H1 (cell line): ENCODE results near the gene FBLN5. TPM values are rescaled to one million over a fixed set of nuclear protein-coding genes. Genes with fewer than 3 reads are reported as not detected.

Source experiments
- CTCF ChIA-PET: fragments of 300-600 bp; sonication (Branson Sonifier 250); formaldehyde crosslinking; loops from one replicate; lab custom pipeline; 2021; ENCODE audit not compliant: partially characterized antibody; lab: Charles Lee
- POLR2A ChIA-PET: fragments of 300-600 bp; sonication (Branson Sonifier 250); formaldehyde crosslinking; loops from one replicate; lab custom pipeline; 2021; ENCODE audit warnings: inconsistent platforms; ENCODE audit not compliant: partially characterized antibody; lab: Charles Lee
- DNase-seq, 2 experiments: peaks; one replicate each; pipeline versions ENCODE4 v3.0.0 to v3.0.0-alpha.2; 2010 to 2022; ENCODE audit warnings: low spot score in 2 of 2, low read depth in 1 of 2, mixed read lengths in 1 of 2
- FAIRE-seq: peaks from 2 replicates; lab custom pipeline; 2011; peaks lifted over from hg19 to GRCh38; lab: Jason Lieb, UNC
- H2AFZ ChIP-seq: 2 replicates; pipeline ENCODE4 v1.8.1; 2012; ENCODE audit warnings: low read length, inconsistent platforms
- H2AK5ac ChIP-seq: 2 replicates; pipeline ENCODE4 v1.6.1; 2013; ENCODE audit warnings: low read depth, low read length
- H2BK120ac ChIP-seq: replicated peaks from 2 replicates; pipeline ENCODE3; 2013; ENCODE audit warnings: low read depth, low read length, inconsistent platforms
- H2BK12ac ChIP-seq: 2 replicates; pipeline ENCODE4 v1.6.1; 2013; ENCODE audit warnings: low read depth, low read length
- H2BK15ac ChIP-seq: 2 replicates; pipeline ENCODE4 v1.6.1; 2013; ENCODE audit warnings: low read length
- H2BK20ac ChIP-seq: 2 replicates; pipeline ENCODE4 v1.6.1; 2013; ENCODE audit warnings: low read length
- H2BK5ac ChIP-seq: 2 replicates; pipeline ENCODE4 v1.6.1; 2013; ENCODE audit warnings: low read depth, low read length
- H3K14ac ChIP-seq: 2 replicates; pipeline ENCODE4 v1.6.1; 2013; ENCODE audit warnings: inconsistent platforms; ENCODE audit not compliant: insufficient read length
- H3K18ac ChIP-seq: 2 replicates; pipeline ENCODE4 v1.6.1; 2013; ENCODE audit warnings: low read length; ENCODE audit errors: extremely low read depth
- H3K23ac ChIP-seq: 2 replicates; pipeline ENCODE4 v1.6.1; 2013; ENCODE audit warnings: inconsistent platforms; ENCODE audit not compliant: insufficient read length
- H3K23me2 ChIP-seq: 2 replicates; pipeline ENCODE4 v1.6.1; 2013; ENCODE audit warnings: low read depth, low read length
- H3K27ac ChIP-seq: 2 replicates; pipeline ENCODE4 v1.6.1; 2011; ENCODE audit warnings: low read depth, low read length, inconsistent platforms
- H3K27me3 ChIP-seq, 4 experiments: replicated peaks in 1 of 4; 1 replicate in 1 of 4; 2 replicates in 3 of 4; pipeline versions ENCODE4 v1.6.1 to v1.8.1; 2011 to 2013; ENCODE audit warnings: low read length in 3 of 4, mild to moderate bottlenecking in 3 of 4, inconsistent platforms in 2 of 4, mixed read lengths in 2 of 4, moderate library complexity in 1 of 4; ENCODE audit not compliant: control insufficient read depth in 3 of 4, insufficient read depth in 3 of 4; ENCODE audit errors: extremely low read depth in 1 of 4
- H3K36me3 ChIP-seq, 4 experiments: 2 replicates each; pipeline versions ENCODE4 v1.6.1 to v1.8.1; 2011 to 2013; ENCODE audit warnings: mild to moderate bottlenecking in 4 of 4, low read length in 3 of 4, moderate library complexity in 2 of 4, control low read depth in 1 of 4, inconsistent platforms in 1 of 4; ENCODE audit not compliant: insufficient read depth in 4 of 4, control insufficient read depth in 2 of 4
- H3K4ac ChIP-seq: replicated peaks from 2 replicates; pipeline ENCODE3; 2013; ENCODE audit warnings: low read length, low read depth, mixed read lengths, inconsistent platforms; ENCODE audit not compliant: insufficient read length
- H3K4me1 ChIP-seq, 4 experiments: replicated peaks in 1 of 4; 1 replicate in 1 of 4; 2 replicates in 3 of 4; pipeline versions ENCODE4 v1.6.1 to v1.8.1; 2011 to 2013; ENCODE audit warnings: low read length in 3 of 4, inconsistent platforms in 2 of 4, mixed read lengths in 1 of 4; ENCODE audit not compliant: insufficient read depth in 4 of 4, control insufficient read depth in 3 of 4
- H3K4me2 ChIP-seq, 2 experiments: 2 replicates each; pipeline versions ENCODE4 v1.6.1 to v1.8.1; 2011 to 2013; ENCODE audit warnings: low read depth in 2 of 2, low read length in 2 of 2, control low read depth in 1 of 2, inconsistent platforms in 1 of 2, mild to moderate bottlenecking in 1 of 2; ENCODE audit not compliant: insufficient read depth in 1 of 2
- H3K4me3 ChIP-seq, 4 experiments: fragments of 200-600, 300-600 bp in 1 of 4; sonication (generic), shearing (Covaris generic), sonication (Bioruptor Twin) in 1 of 4; 2 replicates each; pipeline versions ENCODE4 v1.5.1 to v1.8.1; 2011 to 2016; ENCODE audit warnings: low read length in 4 of 4, low read depth in 3 of 4, control low read depth in 2 of 4, inconsistent platforms in 2 of 4, mild to moderate bottlenecking in 2 of 4, mixed read lengths in 1 of 4, moderate library complexity in 1 of 4; ENCODE audit not compliant: insufficient read depth in 2 of 4; ENCODE audit errors: extremely low read depth in 1 of 4
- H3K56ac ChIP-seq: replicated peaks from 2 replicates; pipeline ENCODE3; 2013; ENCODE audit warnings: low read depth, mild to moderate bottlenecking, mixed read lengths, low read length, inconsistent platforms; ENCODE audit not compliant: insufficient read length
- H3K79me1 ChIP-seq: 2 replicates; pipeline ENCODE4 v1.6.1; 2013; ENCODE audit warnings: low read depth, low read length, control low read depth
- H3K79me2 ChIP-seq, 2 experiments: 2 replicates each; pipeline versions ENCODE4 v1.6.1 to v1.8.1; 2012 to 2013; ENCODE audit warnings: low read length in 2 of 2, mild to moderate bottlenecking in 2 of 2, inconsistent platforms in 1 of 2; ENCODE audit not compliant: insufficient read depth in 2 of 2, control insufficient read depth in 1 of 2
- H3K9ac ChIP-seq, 4 experiments: replicated peaks in 1 of 4; 1 replicate in 1 of 4; 2 replicates in 3 of 4; pipeline versions ENCODE4 v1.6.1 to v1.8.1; 2011 to 2013; ENCODE audit warnings: low read depth in 3 of 4, low read length in 3 of 4, control low read depth in 2 of 4, mild to moderate bottlenecking in 2 of 4, moderate library complexity in 2 of 4, inconsistent platforms in 1 of 4; ENCODE audit errors: extremely low read depth in 1 of 4
- H3K9me3 ChIP-seq, 2 experiments: 2 replicates each; pipeline versions ENCODE4 v1.6.1 to v1.8.1; 2012 to 2013; ENCODE audit warnings: mild to moderate bottlenecking in 2 of 2, moderate library complexity in 2 of 2, control low read depth in 1 of 2, inconsistent platforms in 1 of 2, low read depth in 1 of 2, low read length in 1 of 2, mixed read lengths in 1 of 2; ENCODE audit not compliant: insufficient read depth in 2 of 2
- H4K20me1 ChIP-seq, 2 experiments: replicated peaks in 1 of 2; 2 replicates each; pipeline versions ENCODE3 to v1.8.1; 2011 to 2013; ENCODE audit warnings: inconsistent platforms in 2 of 2, low read length in 2 of 2, mild to moderate bottlenecking in 1 of 2; ENCODE audit not compliant: insufficient read depth in 2 of 2, control insufficient read depth in 1 of 2
- H4K5ac ChIP-seq: 2 replicates; pipeline ENCODE4 v1.6.1; 2013; ENCODE audit warnings: low read length, low read depth, mixed read lengths, inconsistent platforms; ENCODE audit not compliant: insufficient read length
- H4K8ac ChIP-seq: 2 replicates; pipeline ENCODE4 v1.8.0; 2013; ENCODE audit warnings: mild to moderate bottlenecking, moderate library complexity, low read length, inconsistent platforms; ENCODE audit not compliant: insufficient read depth; ENCODE audit errors: extremely low read depth
- H4K91ac ChIP-seq: replicated peaks from 2 replicates; pipeline ENCODE3; 2013; ENCODE audit warnings: low read length, mixed read lengths, inconsistent platforms; ENCODE audit not compliant: insufficient read length
- CHD1 ChIP-seq: IDR thresholded peaks from 2 replicates; pipeline ENCODE4 v1.6.1; 2012; ENCODE audit warnings: low read depth, low read length, improper control_type of control experiment
- SP4 ChIP-seq: IDR thresholded peaks from 2 replicates; pipeline ENCODE4 v1.6.1; 2012; ENCODE audit warnings: low read length, inconsistent platforms
- TBP ChIP-seq: IDR thresholded peaks from 2 replicates; pipeline ENCODE4 v1.6.1; 2011; ENCODE audit warnings: low read depth, low read length, improper control_type of control experiment
- ZNF274 ChIP-seq: IDR thresholded peaks from 2 replicates; pipeline ENCODE4 v1.7.0; 2012; ENCODE audit warnings: low read length, borderline replicate concordance; ENCODE audit errors: extremely low read depth
- WGBS, 2 experiments: shearing (Covaris generic) in 1 of 2; methylation state at CpG; one replicate each; pipeline versions ENCODE4 v1.1.6 to v1.1.7; 2013 to 2015; ENCODE audit warnings: low lambda C conversion rate in 2 of 2, mixed read lengths in 2 of 2, inconsistent platforms in 1 of 2, low coverage in 1 of 2, missing lambda C conversion rate in 1 of 2; ENCODE audit not compliant: insufficient replicate concordance in 2 of 2, insufficient coverage in 1 of 2, insufficient read length in 1 of 2; ENCODE audit errors: extremely low coverage in 1 of 2, missing lambda C conversion rate in 1 of 2; 5-methylcytosine and 5-hydroxymethylcytosine counted together
- polyA plus RNA-seq, 7 experiments: library from polyadenylated mRNA; depleted of rRNA in 3 of 7; stranded (reverse) in 5 of 7; unstranded in 2 of 7; fragments of >200 nt in 5 of 7; fragments of 200-250 nt in 2 of 7; gene quantifications; 1 replicate in 5 of 7; 2 replicates in 1 of 7; 4 replicates in 1 of 7; pipeline versions ENCODE4 v1.2.1 to v1.2.3, GENCODE V29; 2011 to 2013; ENCODE audit warnings: missing spikeins in 2 of 7, mixed read lengths in 2 of 7
- total RNA-seq: library from RNA; stranded (reverse); fragmentation: NEBNext Ultra II Directional; extraction: Animal tissue kit (Norgen Biotek cat#: 25700); gene quantifications from 2 replicates; pipeline ENCODE4 v1.2.1, GENCODE V29; 2021

FBLN5 gene
- total and polyA plus RNA-seq, 2 of the 8 experiments (the other 6 are each of a cell fraction or from before 2014, with no cell fraction given) = 0.88 to 3.5 TPM

DNA sequence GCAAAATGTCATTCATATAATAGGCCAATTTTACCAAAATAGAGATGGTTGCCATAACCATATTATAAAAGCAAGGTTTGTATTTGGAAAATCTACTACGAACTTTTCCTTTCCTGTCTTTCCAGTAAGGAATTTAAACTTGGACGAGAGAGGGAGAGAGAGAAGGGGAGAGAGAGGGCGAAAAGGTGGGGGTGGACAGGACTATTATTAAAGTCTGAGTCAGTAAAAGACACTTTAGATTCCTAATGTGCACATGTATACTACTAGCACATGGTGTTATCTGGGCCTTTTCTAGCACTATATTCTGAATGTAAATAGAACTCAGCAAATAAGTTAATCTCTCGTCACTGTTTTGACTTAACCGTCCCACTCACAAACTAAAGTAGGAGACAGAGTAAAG lies 30.4 kb upstream of the FBLN5 start:
- no peak for FAIRE-seq
- TF ChIP-seq CHD1 (no peak), SP4 (no peak), TBP (no peak), ZNF274 (no peak)

More for the DNA sequence above, 30.4 kb upstream of the FBLN5 start:
- H3K18ac ChIP-seq = no peak overlapping the region
- H3K9me3 ChIP-seq = no peaks in the 10 kb centered on the region
- no peaks in the 10 kb centered on the region for H3K4me1 ChIP-seq
- no peak overlapping the region for H2AFZ ChIP-seq
- no peak overlapping the region for H2BK20ac ChIP-seq
- H3K4ac ChIP-seq = no peak overlapping the region
- no peak overlapping the region for H3K9ac ChIP-seq
- no peak overlapping the region for H2BK5ac ChIP-seq
- H2AK5ac ChIP-seq = no peak overlapping the region
- no peak overlapping the region for H2BK15ac ChIP-seq
- WGBS, 2 experiments = 93% methylated on average over 5 of the region's 5 CpGs; no CpG with 5 or more reads in 1 of the 2 experiments
- no peak for DNase-seq
- H3K79me1 ChIP-seq = no peaks in the 10 kb centered on the region
- no peaks in the 10 kb centered on the region for H3K79me2 ChIP-seq
- H2BK120ac ChIP-seq = no peak overlapping the region
- H3K27ac ChIP-seq = no peak overlapping the region
- H3K23me2 ChIP-seq = no peaks in the 10 kb centered on the region
- H3K4me3 ChIP-seq = no peak overlapping the region
- H3K4me2 ChIP-seq = no peak overlapping the region
- peaks cover 0 to 13% (median 3%) of the 10 kb centered on the region in 4 experiments; a peak in 5 of 8 replicates for H3K36me3 ChIP-seq
- no peak overlapping the region for H4K8ac ChIP-seq
- H3K56ac ChIP-seq = no peak overlapping the region
- no peaks in the 10 kb centered on the region for H3K27me3 ChIP-seq
- H4K20me1 ChIP-seq = no peaks in the 10 kb centered on the region
- H4K5ac ChIP-seq = no peak overlapping the region
- POLR2A ChIA-PET = no interaction called here
- no peak overlapping the region for H4K91ac ChIP-seq
- CTCF ChIA-PET = interaction anchor here (2.9 kb wide), 1 partner anchor 19 kb away, joined by 8 read pairs; no protein-coding TSS in a partner anchor
- H3K23ac ChIP-seq = no peak overlapping the region
- H2BK12ac ChIP-seq = no peak overlapping the region
- no peak overlapping the region for H3K14ac ChIP-seq
